Subcutaneous adipose tissue (tissue), 4 donors: Measurements from ENCODE around the gene GSTO2. TPM values are rescaled to one million over a fixed set of nuclear protein-coding genes. Genes with fewer than 3 reads are reported as not detected.

Experiments used
- total RNA-seq, 4 donors: library from RNA; depleted of rRNA; stranded (reverse); fragments of >200 nt; gene quantifications; one replicate each; pipeline ENCODE4 v1.1.0, GENCODE V29; 2016
- TF ChIP-seq, protein P1 (sequence below): fragments of 450-650 bp; IDR thresholded peaks from one replicate; pipeline ENCODE4 v1.5.1; 2016; ENCODE audit warnings: low read depth, mild to moderate bottlenecking, control low read depth, antibody characterized with exemption, moderate library complexity

Gene GSTO2
- total RNA-seq, 4 donors from 2014 or later = 0.82 to 1.1 TPM; not detected in 2

DNA sequence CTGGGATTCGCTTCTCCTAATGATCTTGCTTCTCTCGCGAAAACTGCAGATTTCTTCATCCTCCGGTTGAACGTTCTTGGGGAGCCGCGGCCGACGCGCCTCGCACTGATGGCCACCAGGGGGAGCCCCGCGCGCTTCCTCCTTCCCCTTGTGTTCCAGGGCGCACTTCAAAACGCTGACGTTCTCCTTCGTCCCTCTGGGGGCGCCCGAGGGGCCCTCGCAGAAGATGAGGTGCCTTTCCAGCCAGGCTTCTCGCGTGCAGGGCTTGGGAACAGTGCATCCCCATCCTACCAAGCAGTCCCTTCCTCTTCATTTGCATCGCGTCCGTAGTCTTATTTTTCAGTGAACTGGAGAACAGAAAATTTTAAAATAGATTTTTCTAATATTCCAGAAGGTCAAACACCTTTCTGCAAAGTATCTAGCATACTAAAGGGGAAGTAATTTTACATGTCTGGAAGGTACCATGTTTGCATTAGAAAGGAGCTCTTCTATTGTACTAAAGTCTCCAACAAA, 22.5 kb downstream of the GSTO2 start:
- TF ChIP-seq, protein P1, sequence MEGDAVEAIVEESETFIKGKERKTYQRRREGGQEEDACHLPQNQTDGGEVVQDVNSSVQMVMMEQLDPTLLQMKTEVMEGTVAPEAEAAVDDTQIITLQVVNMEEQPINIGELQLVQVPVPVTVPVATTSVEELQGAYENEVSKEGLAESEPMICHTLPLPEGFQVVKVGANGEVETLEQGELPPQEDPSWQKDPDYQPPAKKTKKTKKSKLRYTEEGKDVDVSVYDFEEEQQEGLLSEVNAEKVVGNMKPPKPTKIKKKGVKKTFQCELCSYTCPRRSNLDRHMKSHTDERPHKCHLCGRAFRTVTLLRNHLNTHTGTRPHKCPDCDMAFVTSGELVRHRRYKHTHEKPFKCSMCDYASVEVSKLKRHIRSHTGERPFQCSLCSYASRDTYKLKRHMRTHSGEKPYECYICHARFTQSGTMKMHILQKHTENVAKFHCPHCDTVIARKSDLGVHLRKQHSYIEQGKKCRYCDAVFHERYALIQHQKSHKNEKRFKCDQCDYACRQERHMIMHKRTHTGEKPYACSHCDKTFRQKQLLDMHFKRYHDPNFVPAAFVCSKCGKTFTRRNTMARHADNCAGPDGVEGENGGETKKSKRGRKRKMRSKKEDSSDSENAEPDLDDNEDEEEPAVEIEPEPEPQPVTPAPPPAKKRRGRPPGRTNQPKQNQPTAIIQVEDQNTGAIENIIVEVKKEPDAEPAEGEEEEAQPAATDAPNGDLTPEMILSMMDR = no peak

DNA sequence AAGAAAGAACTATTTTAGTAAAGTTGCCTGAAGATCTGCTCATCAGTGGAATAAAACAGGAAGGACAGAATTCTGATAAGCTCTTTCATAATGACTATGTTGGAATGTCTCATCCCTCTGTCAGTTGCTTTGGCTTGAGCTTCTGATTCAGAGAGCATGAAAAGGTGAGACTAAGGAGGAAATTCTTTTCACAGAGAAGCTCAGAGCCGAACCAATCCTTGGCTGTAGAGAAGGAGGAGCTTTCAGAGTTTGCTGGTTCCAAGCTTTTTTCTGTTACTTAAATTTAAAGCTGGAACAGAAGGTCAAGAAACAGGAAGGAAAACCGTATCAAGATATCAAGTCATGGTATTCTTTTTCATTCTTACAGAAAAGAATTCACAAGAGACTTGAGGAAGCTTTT, 24.0 kb downstream of the GSTO2 start:
- TF ChIP-seq, protein P1 = no peak

DNA sequence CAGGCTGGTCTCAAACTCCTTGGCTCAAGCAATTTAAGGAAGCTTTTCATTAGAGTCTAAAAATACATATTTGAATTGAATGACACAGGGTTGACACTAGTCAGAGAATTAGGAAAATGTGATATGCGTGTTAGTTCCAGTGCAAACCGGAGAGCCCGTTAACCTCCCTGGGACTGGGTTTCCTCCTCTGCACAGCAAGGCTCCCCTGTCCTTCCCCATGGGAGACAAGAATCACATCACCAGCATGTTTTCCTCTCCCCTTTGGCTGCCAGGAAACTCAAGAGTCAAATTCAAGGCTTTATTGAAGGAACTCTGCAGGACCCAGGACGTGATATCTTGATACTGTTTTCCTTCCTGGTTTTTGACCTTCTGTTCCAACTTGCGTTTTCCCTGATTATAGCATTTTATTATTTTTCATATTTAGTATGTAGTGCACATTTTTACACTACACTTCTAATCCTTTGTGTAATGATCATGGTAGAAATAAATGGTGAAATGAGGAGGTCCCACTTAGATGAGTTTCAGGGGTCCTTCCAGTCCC, 24.9 kb downstream of the GSTO2 start:
- TF ChIP-seq, protein P1 = no peak

DNA sequence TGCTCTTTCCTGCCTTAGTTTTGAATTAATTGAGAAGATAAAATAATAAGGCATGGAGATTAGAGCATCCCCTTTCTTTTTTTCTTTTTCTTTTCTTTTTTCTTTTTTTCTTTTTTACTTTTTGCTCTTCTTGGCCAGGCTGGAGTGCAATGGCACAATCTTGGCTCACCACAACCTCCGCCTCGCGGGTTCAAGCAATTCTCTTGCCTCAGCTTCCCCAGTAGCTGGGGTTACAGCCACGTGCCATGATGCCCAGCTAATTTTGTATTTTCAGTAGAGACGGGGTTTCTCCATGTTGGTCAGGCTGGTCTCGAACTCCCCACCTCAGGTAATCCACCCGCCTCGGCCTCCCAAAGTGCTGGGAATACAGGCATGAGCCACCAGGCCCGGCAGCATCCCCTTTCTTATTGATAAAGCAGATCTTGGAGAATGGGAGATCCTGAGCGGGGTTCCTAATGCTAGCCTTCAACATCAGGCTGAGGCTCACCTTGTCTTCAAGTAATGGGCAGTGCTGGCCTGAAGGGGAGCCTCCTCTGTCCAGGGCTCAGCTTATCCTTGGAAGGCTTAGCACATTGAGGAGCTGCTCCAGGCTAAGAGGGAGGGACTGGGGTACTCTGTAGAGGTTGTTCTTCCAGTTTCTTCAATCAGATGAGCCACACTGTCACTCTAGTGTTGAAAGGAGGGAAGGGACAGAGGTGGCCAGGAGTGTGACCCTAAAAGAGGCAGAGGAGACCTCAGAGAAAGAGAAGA, 27.9 kb downstream of the GSTO2 start:
- TF ChIP-seq, protein P1 = no peak

DNA sequence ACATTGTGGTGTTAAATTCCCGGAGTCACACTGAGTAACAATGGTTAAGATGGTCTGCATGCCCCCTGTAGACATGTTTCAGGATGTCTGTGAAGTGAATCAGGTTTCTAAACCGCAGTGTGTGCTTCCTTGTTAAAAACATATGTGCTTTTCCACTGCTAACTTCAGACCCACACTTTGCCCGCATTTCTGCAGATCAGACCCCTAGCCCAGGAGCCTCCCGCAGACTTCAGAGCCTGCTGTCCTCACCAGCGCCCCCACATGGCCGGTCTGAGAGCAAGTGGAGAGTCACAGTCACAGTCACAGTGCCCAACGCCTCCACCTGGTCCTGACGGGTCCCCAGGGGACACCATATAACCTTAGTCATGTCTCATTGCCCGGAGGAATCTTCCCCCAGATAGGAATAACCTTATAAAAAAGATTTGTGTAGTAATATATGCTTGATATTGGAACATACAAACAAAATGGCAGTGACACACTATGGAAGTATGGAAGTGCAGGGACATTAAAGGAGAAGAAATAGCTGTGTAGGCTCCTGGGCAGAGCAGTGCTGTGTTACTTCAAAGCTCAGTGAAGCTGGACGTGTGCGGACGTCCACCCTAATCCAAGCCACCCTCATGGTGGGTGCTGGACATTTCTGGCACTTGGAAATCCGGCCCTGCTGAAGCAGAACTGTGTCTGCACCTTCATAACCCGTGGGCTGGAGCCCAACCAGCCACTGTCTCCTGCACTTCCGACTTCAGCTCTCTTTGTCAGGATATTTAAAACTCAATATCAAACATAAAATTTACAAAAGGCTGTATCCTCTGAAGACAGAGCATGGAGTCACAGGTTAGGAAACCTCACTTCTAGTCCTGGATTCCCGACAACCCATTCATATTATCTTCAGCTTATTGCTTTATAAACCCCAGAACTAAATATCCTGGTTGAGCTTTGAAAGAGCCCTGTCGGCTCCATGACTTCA, 29.0 kb downstream of the GSTO2 start:
- TF ChIP-seq, protein P1 = no peak

DNA sequence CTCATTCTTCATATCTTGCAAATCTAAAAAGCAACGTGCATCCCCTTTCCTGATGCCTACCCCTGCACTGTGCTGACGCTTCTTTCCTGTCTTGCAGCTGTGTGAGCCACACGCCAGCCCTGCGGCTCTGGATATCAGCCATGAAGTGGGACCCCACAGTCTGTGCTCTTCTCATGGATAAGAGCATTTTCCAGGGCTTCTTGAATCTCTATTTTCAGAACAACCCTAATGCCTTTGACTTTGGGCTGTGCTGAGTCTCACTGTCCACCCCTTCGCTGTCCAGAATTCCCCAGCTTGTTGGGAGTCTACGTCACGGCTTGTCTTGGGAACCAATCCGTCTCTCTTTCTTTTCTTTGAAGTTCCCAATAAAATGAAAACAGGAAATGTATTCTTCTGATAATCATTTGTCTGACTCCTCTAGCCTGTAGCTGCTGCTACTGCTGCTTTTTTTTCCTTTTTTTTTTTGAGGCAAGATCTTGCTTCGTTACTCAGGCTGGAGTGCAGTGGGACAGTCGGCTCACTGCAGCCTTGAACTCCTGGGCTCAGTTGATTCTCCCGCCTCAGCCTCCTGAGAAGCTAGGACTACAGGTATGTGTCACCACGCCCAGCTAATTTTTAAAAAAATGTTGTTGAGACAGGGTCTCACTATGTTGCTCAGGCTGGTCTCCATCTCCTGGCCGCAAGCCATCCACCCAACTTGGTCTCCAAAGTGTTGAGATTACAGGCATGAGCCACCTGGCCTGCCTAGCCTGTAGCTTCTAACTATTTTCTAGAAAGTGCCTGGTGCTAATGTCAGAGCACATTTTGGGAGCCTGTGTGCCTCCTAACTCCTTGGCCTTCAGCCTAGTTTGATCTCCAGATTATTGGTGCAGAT, 30.3 kb downstream of the GSTO2 start:
- TF ChIP-seq, protein P1 = no peak
